Body of pancreas (tissue), 4 donors: ENCODE measurements around the gene CDCA8. TPM values are rescaled to one million over a fixed set of nuclear protein-coding genes. Genes with fewer than 3 reads are reported as not detected.
A peak's percentile ranks its signal among the peaks of the same experiment; 100 is the strongest.

Experiments used
- ATAC-seq: fragments of 150-250 bp; one replicate; pipeline ENCODE4 v1.9.1; 2016
- DNase-seq, 4 donors: peaks; one replicate each; pipeline ENCODE4 v3.0.0-alpha.2; 2019
- H3K27ac ChIP-seq, 4 donors: fragments of 200-600 bp; sonication (generic); 1 replicate in 3 of 4; 2 replicates in 1 of 4; pipeline versions ENCODE4 v1.5.1 to v1.6.1; 2016 to 2019; ENCODE audit warnings: mild to moderate bottlenecking in 1 of 4, mixed read lengths in 1 of 4, moderate library complexity in 1 of 4
- H3K27me3 ChIP-seq, 2 donors: fragments of 200-600 bp; sonication (generic); one replicate each; pipeline ENCODE4 v1.6.0; 2016; ENCODE audit warnings: mild to moderate bottlenecking in 1 of 2
- H3K36me3 ChIP-seq, 2 donors: fragments of 200-600 bp; sonication (generic); replicated peaks in 1 of 2; 2 replicates each; pipeline ENCODE4 v1.5.1; 2016; ENCODE audit warnings: low read depth in 2 of 2; ENCODE audit not compliant: insufficient read depth in 1 of 2
- H3K4me1 ChIP-seq: fragments of 200-600 bp; sonication (generic); one replicate; pipeline ENCODE4 v1.6.0; 2016
- H3K4me3 ChIP-seq, 2 donors: fragments of 200-600 bp; sonication (generic); 1 replicate in 1 of 2; 2 replicates in 1 of 2; pipeline ENCODE4 v1.5.1; 2016 to 2019
- H3K9me3 ChIP-seq, 3 donors: fragments of 200-600 bp; sonication (generic); 1 replicate in 2 of 3; 2 replicates in 1 of 3; pipeline ENCODE4 v1.5.1; 2016
- POLR2A ChIP-seq, 3 donors: fragments of 450-650 bp; IDR thresholded peaks; one replicate each; pipeline ENCODE4 v1.6.1; 2016; ENCODE audit warnings: antibody characterized with exemption in 3 of 3, mild to moderate bottlenecking in 2 of 3
- WGBS, 2 donors: methylation state at CpG; one replicate each; pipeline ENCODE4 v1.1.5; 2017; 5-methylcytosine and 5-hydroxymethylcytosine counted together
- intact Hi-C: fragments of 100-400 bp; cut with DNase I; formaldehyde crosslinking; loops from one replicate; pipeline ENCODE4 v1.15.1; 2023
- total RNA-seq, 2 donors: library from RNA; depleted of rRNA; stranded (reverse); fragments of >200 nt; gene quantifications; one replicate each; pipeline ENCODE4 v1.1.0, GENCODE V29; 2016
- TF ChIP-seq, protein P1 (sequence below), 7 experiments: fragments of 450-650 bp in 4 of 7; fragments of 200-600 bp in 3 of 7; sonication (generic) in 3 of 7; IDR thresholded peaks; one replicate each; pipeline ENCODE4 v1.5.1; 2016 to 2019; ENCODE audit warnings: antibody characterized with exemption in 7 of 7

The CDCA8 gene
- total RNA-seq, 2 donors from 2014 or later, result not detected

DNA sequence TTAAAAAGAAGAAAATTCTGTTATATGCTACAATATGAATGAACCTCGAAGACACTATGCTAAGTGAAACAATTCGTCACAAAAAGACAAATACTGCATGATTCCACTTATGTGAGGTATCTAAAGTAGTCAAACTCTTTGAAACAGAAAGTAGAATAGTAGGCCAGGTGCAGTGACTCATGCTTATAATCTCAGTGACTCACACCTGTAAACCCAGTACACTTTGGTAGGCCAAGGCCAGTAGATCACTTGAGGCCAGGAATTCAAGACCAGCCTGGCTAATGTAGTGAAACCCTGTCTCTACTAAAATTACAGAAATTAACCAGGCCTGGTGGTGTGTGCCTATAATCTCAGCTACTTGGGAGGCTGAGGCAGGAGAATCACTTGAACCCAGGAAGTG is 46.9 kb downstream of the CDCA8 start:
- peak; percentile 99 for ATAC-seq
- TF ChIP-seq, protein P1, sequence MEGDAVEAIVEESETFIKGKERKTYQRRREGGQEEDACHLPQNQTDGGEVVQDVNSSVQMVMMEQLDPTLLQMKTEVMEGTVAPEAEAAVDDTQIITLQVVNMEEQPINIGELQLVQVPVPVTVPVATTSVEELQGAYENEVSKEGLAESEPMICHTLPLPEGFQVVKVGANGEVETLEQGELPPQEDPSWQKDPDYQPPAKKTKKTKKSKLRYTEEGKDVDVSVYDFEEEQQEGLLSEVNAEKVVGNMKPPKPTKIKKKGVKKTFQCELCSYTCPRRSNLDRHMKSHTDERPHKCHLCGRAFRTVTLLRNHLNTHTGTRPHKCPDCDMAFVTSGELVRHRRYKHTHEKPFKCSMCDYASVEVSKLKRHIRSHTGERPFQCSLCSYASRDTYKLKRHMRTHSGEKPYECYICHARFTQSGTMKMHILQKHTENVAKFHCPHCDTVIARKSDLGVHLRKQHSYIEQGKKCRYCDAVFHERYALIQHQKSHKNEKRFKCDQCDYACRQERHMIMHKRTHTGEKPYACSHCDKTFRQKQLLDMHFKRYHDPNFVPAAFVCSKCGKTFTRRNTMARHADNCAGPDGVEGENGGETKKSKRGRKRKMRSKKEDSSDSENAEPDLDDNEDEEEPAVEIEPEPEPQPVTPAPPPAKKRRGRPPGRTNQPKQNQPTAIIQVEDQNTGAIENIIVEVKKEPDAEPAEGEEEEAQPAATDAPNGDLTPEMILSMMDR (IDR thresholded peaks at IDR 0.05), result no peak
- TF ChIP-seq POLR2A (IDR thresholded peaks at IDR 0.05), result no peak
- Histone ChIP-seq H3K27me3 (no peaks in the 10 kb centered on the region), H3K4me3 (no peak overlapping the region), H3K27ac (peak overlapping the region in 2 of 4 donors; percentile 67 to 74), H3K36me3 (no peaks in the 10 kb centered on the region), H3K9me3 (no peaks in the 10 kb centered on the region), H3K4me1 (peaks cover 11% of the 10 kb centered on the region)
- intact Hi-C loops, result no loop called here
- peak; percentile 38 to 80 (median 62) for DNase-seq
- 52 to 55% methylated on average over 2 of the region's 2 CpGs for WGBS, 2 donors

GRCh38 chr1:37741130-37741529 is 48.8 kb downstream of the CDCA8 start:
- no peak overlapping the region for H3K27ac ChIP-seq
- no peak overlapping the region for H3K4me3 ChIP-seq
- TF ChIP-seq, protein P1 (IDR thresholded peaks at IDR 0.05), result no peak
- no peak for TF ChIP-seq POLR2A (IDR thresholded peaks at IDR 0.05)
- peaks cover 11% of the 10 kb centered on the region for H3K4me1 ChIP-seq
- no peaks in the 10 kb centered on the region for H3K27me3 ChIP-seq
- intact Hi-C loops, result no loop called here
- no peaks in the 10 kb centered on the region for H3K36me3 ChIP-seq
- DNase-seq (no peak), ATAC-seq (no peak)
- 72 to 77% methylated on average over 9 of the region's 9 CpGs for WGBS, 2 donors
- H3K9me3 ChIP-seq, result no peaks in the 10 kb centered on the region

DNA sequence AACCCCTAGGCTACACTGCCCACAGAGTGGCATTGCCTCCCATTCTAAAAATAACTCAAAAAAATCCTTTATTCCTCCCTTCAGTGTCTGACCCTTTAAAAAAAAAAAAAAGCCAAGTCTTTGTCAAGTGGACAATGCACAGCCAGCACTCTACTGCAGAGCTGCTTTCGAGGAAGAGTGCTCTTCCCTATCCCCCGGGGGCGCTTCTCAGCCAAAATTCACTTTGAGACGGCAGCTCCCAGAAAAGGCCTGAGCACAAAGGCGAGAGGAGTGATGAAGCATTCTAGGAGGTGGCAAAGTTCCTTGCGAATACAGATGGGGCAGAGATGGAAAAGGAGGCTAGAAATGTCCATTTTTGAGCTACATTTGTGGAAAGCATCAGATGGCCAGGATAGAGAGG is 49.3 kb downstream of the CDCA8 start:
- H3K27me3 ChIP-seq, result no peaks in the 10 kb centered on the region
- no peak overlapping the region for H3K27ac ChIP-seq
- TF ChIP-seq POLR2A (IDR thresholded peaks at IDR 0.05), result no peak
- TF ChIP-seq, protein P1 (IDR thresholded peaks at IDR 0.05), result no peak
- no peaks in the 10 kb centered on the region for H3K36me3 ChIP-seq
- no peak overlapping the region for H3K4me3 ChIP-seq
- ATAC-seq (no peak), DNase-seq (no peak)
- no peaks in the 10 kb centered on the region for H3K9me3 ChIP-seq
- H3K4me1 ChIP-seq, result peaks cover 11% of the 10 kb centered on the region
- intact Hi-C loops, result no loop called here
- WGBS, 2 donors, result 48 to 60% methylated on average over 6 of the region's 6 CpGs

GRCh38 chr1:37746806-37747205 is 54.5 kb downstream of the CDCA8 start:
- Histone ChIP-seq H3K27me3 (no peaks in the 10 kb centered on the region), H3K4me1 (no peaks in the 10 kb centered on the region), H3K27ac (no peak overlapping the region), H3K4me3 (no peak overlapping the region), H3K36me3 (no peaks in the 10 kb centered on the region), H3K9me3 (no peaks in the 10 kb centered on the region)
- no peak for DNase-seq
- 90 to 95% methylated on average over 3 of the region's 3 CpGs for WGBS, 2 donors
- ATAC-seq, result no peak
- intact Hi-C loops, result no loop called here
- no peak for TF ChIP-seq POLR2A (IDR thresholded peaks at IDR 0.05)
- TF ChIP-seq, protein P1 (IDR thresholded peaks at IDR 0.05), result no peak

DNA sequence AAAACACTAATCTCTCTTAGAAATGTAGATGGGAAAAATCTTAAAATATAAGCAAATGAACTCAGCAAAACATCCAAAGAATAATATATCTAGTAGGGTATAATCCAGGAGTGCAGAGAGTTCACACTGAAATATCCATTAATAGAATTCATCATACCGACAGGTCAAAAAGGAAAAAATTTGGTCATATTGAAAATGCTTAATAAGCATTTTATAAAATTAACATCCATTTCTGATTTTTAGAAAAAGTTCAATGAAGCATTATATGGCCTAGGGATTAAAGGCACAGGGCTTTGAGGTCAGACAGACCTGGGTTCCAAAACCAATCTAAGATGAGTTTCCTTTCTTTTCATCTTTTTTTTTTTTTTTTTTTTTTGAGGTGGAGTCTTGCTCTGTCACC is 56.2 kb downstream of the CDCA8 start:
- DNase-seq (no peak), ATAC-seq (no peak)
- H3K36me3 ChIP-seq, result no peaks in the 10 kb centered on the region
- no peak overlapping the region for H3K27ac ChIP-seq
- no peak for TF ChIP-seq POLR2A (IDR thresholded peaks at IDR 0.05)
- TF ChIP-seq, protein P1 (IDR thresholded peaks at IDR 0.05), result no peak
- intact Hi-C loops, result no loop called here
- WGBS, 2 donors, result 87 to 97% methylated on average over 1 of the region's 1 CpG
- H3K27me3 ChIP-seq, result peaks cover 0 to 2% of the 10 kb centered on the region in 2 donors
- no peak overlapping the region for H3K4me3 ChIP-seq
- peaks cover 3% of the 10 kb centered on the region for H3K4me1 ChIP-seq
- no peaks in the 10 kb centered on the region for H3K9me3 ChIP-seq
